Endodermal cell (in vitro differentiated cells): Measurements from ENCODE around the gene OBSL1. TPM values are rescaled to one million over a fixed set of nuclear protein-coding genes. Genes with fewer than 3 reads are reported as not detected.

Experiments
- DNase-seq: peaks from one replicate; pipeline ENCODE4 v3.0.0-alpha.2; 2017
- H3K27ac ChIP-seq: 2 replicates; pipeline ENCODE4 v1.5.1; 2013; ENCODE audit warnings: mild to moderate bottlenecking, low read depth, low read length, moderate library complexity
- H3K27me3 ChIP-seq: 2 replicates; pipeline ENCODE4 v1.6.1; 2013; ENCODE audit warnings: mild to moderate bottlenecking, low read length, moderate library complexity; ENCODE audit not compliant: insufficient read depth, control insufficient read depth, poor library complexity, severe bottlenecking
- H3K36me3 ChIP-seq: 2 replicates; pipeline ENCODE4 v1.7.0; 2013; ENCODE audit warnings: mild to moderate bottlenecking, low read length, moderate library complexity; ENCODE audit not compliant: control insufficient read depth, insufficient read depth
- H3K4me1 ChIP-seq: one replicate; pipeline ENCODE4 v1.7.0; 2013; ENCODE audit warnings: low read length; ENCODE audit not compliant: control insufficient read depth, insufficient read depth
- H3K4me3 ChIP-seq: 2 replicates; pipeline ENCODE4 v1.5.1; 2013; ENCODE audit warnings: mild to moderate bottlenecking, low read length, moderate library complexity
- H3K9ac ChIP-seq: 2 replicates; pipeline ENCODE4 v1.6.1; 2013; ENCODE audit warnings: mild to moderate bottlenecking, low read length, moderate library complexity; ENCODE audit not compliant: poor library complexity, severe bottlenecking; ENCODE audit errors: extremely low read depth
- H3K9me3 ChIP-seq: 2 replicates; pipeline ENCODE4 v1.6.1; 2013; ENCODE audit warnings: mild to moderate bottlenecking, low read length, moderate library complexity; ENCODE audit not compliant: control insufficient read depth
- H3K27ac Mint-ChIP-seq: 2 replicates; pipeline ENCODE4 v1.8.0; 2020; ENCODE audit warnings: mixed read lengths
- H3K27me3 Mint-ChIP-seq: 2 replicates; pipeline ENCODE4 v1.8.0; 2021; ENCODE audit warnings: mild to moderate bottlenecking, mixed read lengths; ENCODE audit not compliant: insufficient read depth
- H3K36me3 Mint-ChIP-seq: 2 replicates; pipeline ENCODE4 v1.8.0; 2020; ENCODE audit warnings: low read depth, mixed read lengths
- H3K4me1 Mint-ChIP-seq: 2 replicates; pipeline ENCODE4 v1.8.0; 2020; ENCODE audit warnings: mixed read lengths
- H3K4me3 Mint-ChIP-seq: 2 replicates; pipeline ENCODE4 v1.8.0; 2020; ENCODE audit warnings: mild to moderate bottlenecking, moderate library complexity, mixed read lengths
- H3K9me3 Mint-ChIP-seq: 2 replicates; pipeline ENCODE4 v1.8.0; 2020; ENCODE audit warnings: mild to moderate bottlenecking, mixed read lengths
- CTCF ChIP-seq: fragments of 200-600 bp; sonication (generic); conservative IDR thresholded peaks from 2 replicates; pipeline ENCODE4 v1.5.0; 2021; ENCODE audit warnings: antibody characterized with exemption, mild to moderate bottlenecking
- WGBS, 2 experiments: methylation state at CpG; one replicate each; pipeline versions ENCODE4 v1.1.5 to v1.1.7; 2013; ENCODE audit warnings: missing lambda C conversion rate in 2 of 2, mixed read lengths in 1 of 2; ENCODE audit not compliant: insufficient coverage in 1 of 2, insufficient read length in 1 of 2; 5-methylcytosine and 5-hydroxymethylcytosine counted together
- total RNA-seq, 2 donors: library from RNA; stranded (reverse); fragmentation: NEBNext Ultra II Directional in 1 of 2; extraction: Animal tissue kit (Norgen Biotek cat#: 25700) in 1 of 2; gene quantifications; 2 replicates in 1 of 2; 3 replicates in 1 of 2; pipeline ENCODE4 v1.2.1, GENCODE V29; 2021

Gene OBSL1
- total RNA-seq, 2 donors from 2014 or later, result 156 to 162 TPM

- DNase-seq, result peak; percentile 50
- no peak overlapping the region for H3K9ac ChIP-seq
- Mint-ChIP-seq H3K36me3 (peaks cover 64% of the 10 kb centered on the region), H3K27ac (peak overlapping the region; percentile 81), H3K4me3 (no peak overlapping the region), H3K27me3 (no peaks in the 10 kb centered on the region), H3K9me3 (no peaks in the 10 kb centered on the region), H3K4me1 (peaks cover 40% of the 10 kb centered on the region)
- H3K27ac ChIP-seq, result no peak overlapping the region
- H3K4me1 ChIP-seq, result peaks cover 8% of the 10 kb centered on the region
- WGBS, 2 experiments, result 90 to 93% methylated on average over 18 to 20 of the region's 20 CpGs
- no peaks in the 10 kb centered on the region for H3K36me3 ChIP-seq
- H3K27me3 ChIP-seq, result no peaks in the 10 kb centered on the region
- TF ChIP-seq CTCF, result no peak
- no peak overlapping the region for H3K4me3 ChIP-seq
- no peaks in the 10 kb centered on the region for H3K9me3 ChIP-seq
Measured at GRCh38 chr2:219563271-219563928, 7.9 kb downstream of the OBSL1 start.

GRCh38 chr2:219562049-219563020 is 9.0 kb downstream of the OBSL1 start:
- Mint-ChIP-seq H3K4me1 (peaks cover 40% of the 10 kb centered on the region), H3K27ac (peak overlapping the region; percentile 35), H3K9me3 (no peaks in the 10 kb centered on the region), H3K36me3 (peaks cover 55% of the 10 kb centered on the region), H3K27me3 (no peaks in the 10 kb centered on the region), H3K4me3 (no peak overlapping the region)
- Histone ChIP-seq H3K4me3 (no peak overlapping the region), H3K9me3 (no peaks in the 10 kb centered on the region), H3K27ac (no peak overlapping the region), H3K4me1 (peaks cover 8% of the 10 kb centered on the region), H3K9ac (no peak overlapping the region), H3K36me3 (no peaks in the 10 kb centered on the region), H3K27me3 (no peaks in the 10 kb centered on the region)
- 88% methylated on average over 25 to 35 of the region's 35 CpGs for WGBS, 2 experiments
- TF ChIP-seq CTCF, result no peak
- DNase-seq, result peak; percentile 69

GRCh38 chr2:219561179-219562048 is 9.9 kb downstream of the OBSL1 start:
- H3K4me1 ChIP-seq, result peaks cover 8% of the 10 kb centered on the region
- Mint-ChIP-seq H3K9me3 (no peaks in the 10 kb centered on the region), H3K27ac (peak overlapping the region; percentile 79), H3K36me3 (peaks cover 54% of the 10 kb centered on the region), H3K27me3 (peaks cover 3% of the 10 kb centered on the region), H3K4me3 (peak overlapping the region; percentile 19), H3K4me1 (peaks cover 37% of the 10 kb centered on the region)
- TF ChIP-seq CTCF, result no peak
- WGBS, 2 experiments, result 73 to 84% methylated on average over 16 to 24 of the region's 24 CpGs
- H3K9ac ChIP-seq, result no peak overlapping the region
- no peaks in the 10 kb centered on the region for H3K36me3 ChIP-seq
- no peak overlapping the region for H3K4me3 ChIP-seq
- H3K27ac ChIP-seq, result peak overlapping the region; percentile 29
- H3K9me3 ChIP-seq, result no peaks in the 10 kb centered on the region
- no peaks in the 10 kb centered on the region for H3K27me3 ChIP-seq
- DNase-seq, result peak; percentile 76
